GM19467 (cell line): ENCODE data around the gene UNG.
"Not testable (repeated sequence)": the region's sequence is repeated elsewhere in the genome, so short reads cannot be mapped to it uniquely, and the experiment has no call there.

ENCODE experiments used
- ATAC-seq: cut with Tn5 transposase; IDR thresholded peaks from one replicate; pipeline ENCODE4 v1.9.1; 2021; ENCODE audit warnings: mild to moderate bottlenecking, moderate library complexity; ENCODE audit not compliant: unreplicated experiment

The UNG gene

DNA sequence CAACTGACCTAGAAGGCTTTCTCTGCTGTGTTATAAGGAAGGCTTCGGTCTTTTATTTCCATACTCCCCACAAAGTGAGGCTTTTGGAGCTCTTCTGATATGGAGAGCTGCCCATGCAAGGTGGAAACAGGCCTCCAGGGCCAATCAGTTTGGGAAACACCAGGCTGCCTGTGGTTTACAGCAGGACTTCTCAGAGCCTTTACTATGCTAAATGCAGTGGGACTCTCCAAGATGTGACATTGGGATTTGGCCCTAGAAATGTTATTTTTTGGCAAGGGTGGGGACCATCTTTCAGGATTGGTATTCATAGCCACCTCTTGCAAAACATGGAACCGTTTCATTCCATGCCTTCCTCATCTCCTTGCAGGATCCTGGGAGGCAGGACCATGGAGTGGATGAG lies 22.7 kb downstream of the UNG start:
- no peak for ATAC-seq

DNA sequence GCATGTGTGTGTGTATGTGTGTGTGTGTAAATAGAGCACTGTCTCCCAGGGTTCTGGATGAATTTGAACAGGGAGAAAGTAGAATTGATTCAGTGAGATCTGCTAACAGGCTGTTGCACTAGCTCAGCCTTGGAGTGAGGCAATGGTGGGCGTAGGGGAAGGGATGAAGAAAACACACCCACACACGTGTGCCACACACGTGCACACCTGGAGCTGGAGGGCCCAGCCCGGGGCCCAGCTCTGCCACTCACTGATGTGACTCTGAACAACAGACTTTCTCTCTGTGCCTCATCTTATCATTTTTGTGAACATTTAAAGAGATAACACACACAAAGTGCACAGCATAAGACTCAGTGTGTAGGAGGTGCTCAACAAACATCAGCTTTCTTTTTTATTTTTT lies 23.2 kb downstream of the UNG start:
- no peak for ATAC-seq

DNA sequence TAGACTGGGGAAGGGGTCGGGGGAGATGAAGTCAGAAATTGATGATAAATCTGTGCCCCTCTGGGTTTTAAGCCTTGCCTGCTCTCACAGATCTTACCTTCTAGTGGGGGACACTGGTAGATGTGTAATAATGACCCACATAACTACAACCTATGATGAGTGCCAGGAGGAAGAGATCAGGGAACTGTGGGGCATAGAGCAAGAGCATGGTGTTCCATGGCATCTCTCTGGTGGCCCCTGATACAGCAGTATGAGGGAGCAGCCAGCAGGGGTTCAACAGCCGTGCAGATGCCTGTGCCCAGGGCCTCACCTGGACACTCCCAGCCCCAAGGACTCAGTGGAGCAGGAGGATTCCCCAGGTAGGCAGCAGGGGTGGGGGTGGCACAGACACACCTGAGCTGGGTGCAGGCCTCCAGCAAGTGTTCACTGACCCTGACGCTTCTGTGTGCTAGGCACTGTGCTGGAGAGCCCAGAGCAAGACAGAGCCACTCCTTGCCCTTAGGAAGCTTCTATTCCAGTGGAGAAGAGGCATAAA lies 24.0 kb downstream of the UNG start:
- no peak for ATAC-seq

DNA sequence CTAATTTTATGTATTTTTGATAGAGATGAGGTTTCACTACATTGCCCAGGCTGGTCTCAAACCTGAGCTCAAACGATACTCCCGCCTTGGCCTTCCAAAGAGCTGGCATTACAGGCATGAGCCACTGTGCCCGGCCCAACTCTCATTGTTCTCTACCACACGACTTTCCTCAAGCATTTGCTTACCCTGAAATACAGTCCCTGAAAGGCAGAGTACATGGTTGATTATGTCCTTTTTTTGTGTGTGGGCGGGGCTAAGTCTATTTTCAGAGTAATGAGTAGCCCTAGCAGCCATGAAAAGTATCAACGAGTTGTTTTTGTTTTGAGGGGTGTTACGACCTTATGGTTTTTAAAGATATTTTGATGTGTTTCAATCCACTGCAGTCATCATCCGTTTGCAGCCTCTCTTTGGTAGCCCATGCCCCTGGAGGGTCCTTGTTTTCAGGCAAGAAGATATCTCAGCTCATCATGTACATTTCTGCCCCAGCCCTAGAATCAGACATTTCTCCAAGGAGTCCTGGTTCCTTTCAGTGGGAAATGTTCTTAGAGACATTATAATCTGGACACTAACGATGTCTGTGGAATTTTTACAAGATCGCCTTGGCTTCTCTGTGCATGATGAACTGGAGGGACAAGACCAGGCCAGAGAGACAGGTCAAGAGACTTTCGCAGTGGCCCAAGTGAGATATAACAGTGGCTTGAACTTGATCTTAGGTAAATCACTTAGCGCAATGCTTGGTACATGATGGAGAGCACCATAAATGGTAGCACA lies 27.7 kb downstream of the UNG start:
- ATAC-seq: no peak

DNA sequence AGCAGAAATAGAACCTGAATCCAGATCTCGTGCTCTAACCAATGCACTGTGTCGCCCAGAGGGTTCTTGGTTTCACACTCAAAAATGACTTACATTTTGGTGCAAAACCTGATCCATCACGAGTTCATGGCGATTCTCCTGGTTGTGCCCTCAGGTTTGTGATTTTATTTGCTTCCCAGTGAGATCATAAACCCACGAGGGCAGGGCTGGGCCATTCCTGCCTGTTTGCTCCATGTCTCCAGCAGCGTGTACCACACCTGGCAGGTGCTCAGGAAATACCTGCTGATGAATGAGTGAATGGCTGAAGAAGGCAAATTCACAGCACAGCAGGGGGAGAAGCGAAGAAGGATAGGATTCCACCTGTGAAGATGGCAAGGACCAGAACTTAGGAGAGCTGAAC lies 28.4 kb downstream of the UNG start:
- no peak for ATAC-seq

DNA sequence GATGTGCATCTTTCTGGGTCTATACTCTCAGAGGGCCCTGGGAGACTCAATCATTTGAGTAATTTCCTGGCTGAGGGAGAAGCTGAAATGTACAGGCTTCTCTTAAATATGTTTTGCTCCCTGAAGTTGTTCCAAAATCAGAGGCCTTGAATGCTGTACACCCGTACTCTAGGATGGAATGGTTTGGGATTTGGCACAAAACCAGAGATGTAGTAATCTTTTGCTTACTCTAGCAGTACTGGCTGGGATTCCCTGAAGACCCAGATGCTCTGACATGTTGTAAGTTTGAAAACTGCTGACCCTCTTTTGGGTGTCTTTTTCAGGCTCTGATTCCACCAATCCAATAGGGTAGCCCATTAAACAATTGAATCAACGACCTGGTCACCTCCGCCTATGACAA lies 29.4 kb downstream of the UNG start:
- ATAC-seq: no peak

DNA sequence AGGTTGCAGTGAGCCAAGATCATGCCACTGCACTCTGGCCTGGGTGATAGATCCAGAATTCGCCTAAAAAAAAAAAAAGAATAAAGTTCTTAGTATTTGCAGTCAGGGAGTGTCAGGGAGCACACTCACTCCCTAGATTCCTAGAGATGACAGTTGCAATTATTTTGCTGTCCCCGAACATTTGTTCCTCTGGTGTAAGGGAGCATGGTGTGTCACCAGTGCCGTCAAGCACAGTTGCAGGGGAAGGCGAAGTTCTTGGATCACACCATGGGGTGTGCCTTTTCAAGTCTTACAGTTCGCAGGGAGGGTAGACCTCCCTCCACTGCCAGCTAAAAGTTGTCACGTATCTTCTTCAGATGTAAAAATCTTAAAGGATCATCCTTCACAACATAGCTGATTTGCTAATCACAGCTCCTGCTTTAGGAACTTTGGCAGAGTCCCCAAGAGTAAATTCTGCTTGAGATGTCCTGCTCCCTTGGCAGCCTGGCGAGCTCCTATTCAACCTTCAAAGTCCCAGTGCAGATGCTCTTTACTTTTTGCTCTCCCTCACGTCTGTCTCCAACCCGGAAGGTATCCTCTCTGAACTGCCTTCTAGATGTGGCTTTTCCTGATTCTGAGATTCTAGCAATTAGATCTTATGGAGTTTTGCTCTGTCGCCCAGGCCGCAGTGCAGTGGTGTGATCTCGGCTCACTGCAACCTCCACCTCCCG lies 30.3 kb downstream of the UNG start:
- no peak for ATAC-seq

DNA sequence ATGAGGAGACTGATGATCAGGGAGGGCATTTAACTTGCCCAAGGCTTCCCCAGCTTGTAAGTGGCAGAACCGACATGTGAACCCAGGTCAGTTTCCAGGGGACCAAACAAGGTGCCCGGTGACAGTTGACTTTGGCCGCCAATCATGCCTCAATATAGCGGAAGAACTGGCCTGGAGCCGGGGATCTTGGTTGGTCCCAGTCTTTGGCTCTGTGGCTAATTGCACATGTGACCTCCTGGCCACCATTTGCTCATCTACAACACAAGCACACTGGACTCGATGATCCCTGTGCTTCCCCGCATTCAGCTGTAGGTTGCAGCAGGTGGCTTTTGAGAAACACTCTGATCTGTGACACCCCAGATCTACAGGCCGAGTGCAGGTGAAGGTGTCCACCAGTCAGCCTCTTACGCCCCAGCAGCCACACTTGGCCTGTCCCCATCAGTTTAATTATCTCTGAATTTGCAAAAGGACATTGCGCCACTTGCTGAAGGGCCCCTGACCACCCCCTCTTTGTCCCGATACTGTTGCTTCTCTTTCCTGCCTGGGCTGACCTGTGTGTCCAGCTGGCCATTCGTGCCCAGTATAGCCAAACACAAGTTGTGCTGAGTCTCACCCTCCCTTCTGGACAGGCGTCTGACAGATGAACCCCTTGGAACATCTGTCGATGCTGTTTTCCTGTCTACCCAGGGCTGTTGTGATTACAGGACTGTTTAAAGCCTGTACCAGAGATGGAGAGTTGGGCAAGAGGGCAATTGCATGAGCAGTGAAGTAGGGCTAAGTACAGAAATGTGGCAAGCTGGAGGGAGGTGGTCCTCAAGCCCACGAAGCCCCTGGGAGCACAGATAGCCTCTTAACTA lies 33.1 kb downstream of the UNG start:
- no peak for ATAC-seq

DNA sequence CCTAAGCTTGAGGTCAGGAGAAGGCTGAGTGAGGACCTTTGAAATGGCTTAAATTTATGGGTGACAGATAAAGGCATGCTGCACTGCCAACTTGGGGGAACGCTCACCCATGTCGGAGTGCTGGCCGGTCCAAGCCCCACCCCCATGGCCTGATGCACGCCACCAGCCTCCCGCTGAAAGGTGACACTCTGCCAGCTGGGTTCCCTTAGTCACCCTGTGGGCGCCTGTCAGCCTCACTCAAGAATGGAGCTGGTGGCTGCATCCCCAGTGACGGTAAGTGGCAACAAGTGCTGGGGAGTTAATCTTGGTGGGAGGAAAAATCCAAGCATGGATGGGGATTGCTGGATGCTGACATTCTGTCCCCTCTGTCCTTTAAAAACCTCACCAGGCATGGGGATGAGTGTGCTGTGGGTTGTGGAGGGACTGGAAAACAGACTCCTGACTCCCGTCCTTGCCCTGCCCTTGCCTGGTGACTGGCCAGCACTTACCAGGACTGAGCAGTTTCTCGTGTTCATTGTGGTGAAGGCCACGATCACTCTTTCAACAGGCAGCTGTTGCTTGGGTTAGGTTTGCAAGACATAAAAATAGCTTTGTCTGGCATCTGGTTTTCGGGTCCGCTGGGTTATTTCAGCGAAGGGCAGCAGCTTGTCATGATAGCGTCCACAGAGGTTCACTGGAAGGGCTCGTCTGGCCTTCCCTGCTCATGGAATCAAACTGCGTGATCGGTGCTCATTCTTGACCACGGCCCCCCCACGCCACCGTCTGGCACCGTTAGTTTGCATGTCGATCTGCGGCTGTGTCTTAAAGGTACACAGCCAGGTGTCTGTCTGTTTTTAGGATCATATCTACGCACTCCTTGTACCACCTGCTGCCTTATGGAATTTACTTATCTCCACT lies 34.0 kb downstream of the UNG start:
- no peak for ATAC-seq

DNA sequence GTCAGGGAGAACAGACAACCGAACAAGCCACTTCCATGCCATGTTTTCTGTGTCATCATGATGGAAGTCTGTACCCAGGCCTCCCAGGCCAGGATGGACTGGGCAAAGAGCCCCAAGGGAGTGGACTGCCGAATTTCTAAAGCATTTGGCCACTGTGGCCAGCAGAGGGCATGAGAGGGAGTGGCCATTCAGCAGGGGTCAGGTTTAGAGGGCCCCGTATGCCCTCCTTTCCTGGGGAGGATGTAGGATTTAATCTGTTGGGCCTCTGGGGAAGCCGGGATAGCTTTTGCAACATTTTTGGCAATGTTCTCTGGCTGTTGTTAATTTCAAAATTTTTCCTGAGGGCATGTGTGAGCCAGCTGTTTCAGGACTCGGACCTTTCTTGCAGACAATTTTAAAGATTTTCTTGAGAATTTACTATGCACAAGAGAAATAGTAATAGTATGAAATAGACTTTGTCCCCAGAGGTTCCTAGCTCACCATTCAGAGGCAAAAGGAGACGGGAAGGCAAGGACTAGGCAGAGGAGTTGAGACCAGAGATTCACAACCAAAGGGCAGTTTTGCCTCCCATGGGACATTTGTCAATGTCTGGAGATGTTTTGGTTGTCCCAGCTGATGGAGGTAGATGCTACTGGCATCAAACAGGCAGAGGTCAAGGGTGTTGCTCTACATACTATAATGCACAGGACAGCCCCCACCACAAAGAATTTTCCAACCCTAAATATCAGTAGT lies 37.0 kb downstream of the UNG start:
- no peak for ATAC-seq

DNA sequence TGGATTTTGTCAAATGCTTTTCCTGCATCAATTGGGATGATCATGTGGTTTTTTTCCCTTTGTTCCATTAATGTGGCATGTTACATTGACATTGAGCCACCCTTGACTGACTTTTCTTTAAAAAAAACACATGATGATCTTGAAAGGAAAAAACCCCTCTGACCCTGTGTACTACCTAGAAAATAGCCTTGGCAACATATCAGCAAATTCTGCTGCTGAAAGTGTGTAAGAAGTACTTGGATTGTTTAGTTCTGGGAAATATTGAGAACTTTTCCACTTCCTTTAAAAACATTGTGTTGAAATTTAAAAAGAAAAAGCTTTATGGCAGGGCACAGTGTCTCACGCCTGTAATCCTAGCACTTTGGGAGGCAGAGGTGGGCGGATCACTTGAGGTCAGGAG lies 39.7 kb downstream of the UNG start:
- no peak for ATAC-seq

DNA sequence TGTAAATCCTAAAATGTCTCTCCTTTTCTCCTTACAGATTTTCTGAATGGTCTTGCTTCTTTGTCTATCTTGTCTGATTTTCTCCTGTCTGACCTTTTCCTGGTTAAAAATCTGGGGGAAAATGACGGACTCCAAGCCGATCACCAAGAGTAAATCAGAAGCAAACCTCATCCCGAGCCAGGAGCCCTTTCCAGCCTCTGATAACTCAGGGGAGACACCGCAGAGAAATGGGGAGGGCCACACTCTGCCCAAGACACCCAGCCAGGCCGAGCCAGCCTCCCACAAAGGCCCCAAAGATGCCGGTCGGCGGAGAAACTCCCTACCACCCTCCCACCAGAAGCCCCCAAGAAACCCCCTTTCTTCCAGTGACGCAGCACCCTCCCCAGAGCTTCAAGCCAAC lies 42.0 kb downstream of the UNG start:
- ATAC-seq: no peak

DNA sequence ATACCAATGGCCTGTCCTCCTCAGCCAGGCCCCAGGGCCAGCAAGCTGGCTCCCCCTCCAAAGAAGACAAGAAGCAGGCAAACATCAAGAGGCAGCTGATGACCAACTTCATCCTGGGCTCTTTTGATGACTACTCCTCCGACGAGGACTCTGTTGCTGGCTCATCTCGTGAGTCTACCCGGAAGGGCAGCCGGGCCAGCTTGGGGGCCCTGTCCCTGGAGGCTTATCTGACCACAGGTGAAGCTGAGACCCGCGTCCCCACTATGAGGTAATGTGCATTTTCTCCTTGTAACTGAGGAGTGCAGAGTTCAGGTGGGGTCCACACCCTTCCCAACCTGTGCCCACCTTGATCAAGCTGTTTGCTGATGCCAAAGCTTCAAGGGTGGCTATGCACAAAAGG lies 42.4 kb downstream of the UNG start:
- no peak for ATAC-seq

DNA sequence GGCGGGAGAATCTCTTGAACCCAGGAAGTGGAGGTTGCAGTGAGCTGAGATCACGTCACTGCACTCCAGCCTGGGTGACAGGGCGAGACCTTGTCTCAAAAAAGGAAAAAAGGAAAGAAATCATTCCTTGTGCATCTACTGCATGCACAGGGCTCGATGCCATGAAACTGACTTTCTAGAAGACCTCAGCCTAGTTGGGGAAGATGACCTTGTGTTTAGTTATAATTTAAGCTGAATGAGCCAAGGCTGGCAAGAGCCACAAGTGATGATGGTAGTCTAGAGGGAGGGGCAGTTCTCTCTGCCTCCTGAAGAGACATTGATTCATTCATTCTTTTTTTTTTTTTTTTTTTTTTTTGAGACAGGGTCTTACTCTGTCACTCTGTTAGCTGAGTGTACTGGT lies 43.2 kb downstream of the UNG start:
- no peak for ATAC-seq

DNA sequence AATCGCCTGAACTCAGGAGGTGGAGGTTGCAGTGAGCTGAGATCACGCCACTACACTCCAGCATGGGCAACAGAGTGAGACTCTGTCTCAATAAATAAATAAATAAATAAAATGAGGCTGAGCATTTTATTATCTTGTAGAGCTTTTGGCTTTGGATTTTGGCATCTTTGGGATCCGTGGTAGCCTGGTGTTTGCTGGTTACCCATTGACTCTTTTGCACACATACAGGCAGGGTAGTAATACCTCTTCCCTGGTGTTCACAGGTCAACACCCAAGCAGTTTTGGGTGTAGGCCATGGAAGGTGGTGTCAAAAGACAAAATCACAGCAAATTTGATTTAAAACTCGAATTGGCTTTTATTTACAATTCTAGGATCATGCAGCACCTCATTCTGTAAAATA lies 46.8 kb downstream of the UNG start:
- ATAC-seq: no peak

DNA sequence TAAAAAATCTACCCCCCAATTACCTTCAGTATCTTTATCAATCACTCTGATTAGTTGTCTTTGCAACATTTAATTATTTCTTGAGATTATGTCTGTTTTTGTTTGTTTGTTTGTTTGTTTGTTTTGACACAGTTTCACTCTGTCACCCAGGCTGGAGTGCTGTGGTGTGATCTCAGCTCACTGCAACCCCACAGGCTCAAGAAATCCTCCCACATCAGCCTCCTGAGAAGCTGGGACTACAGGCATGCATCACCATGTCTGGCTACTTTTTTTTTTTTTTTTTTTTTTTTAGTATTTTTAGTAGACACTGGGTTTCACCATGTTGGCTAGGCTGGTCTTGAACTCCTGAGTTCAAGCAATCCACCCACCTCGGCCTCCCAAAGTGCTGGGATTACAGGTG lies 49.7 kb downstream of the UNG start:
- not testable (repeated sequence) for ATAC-seq

DNA sequence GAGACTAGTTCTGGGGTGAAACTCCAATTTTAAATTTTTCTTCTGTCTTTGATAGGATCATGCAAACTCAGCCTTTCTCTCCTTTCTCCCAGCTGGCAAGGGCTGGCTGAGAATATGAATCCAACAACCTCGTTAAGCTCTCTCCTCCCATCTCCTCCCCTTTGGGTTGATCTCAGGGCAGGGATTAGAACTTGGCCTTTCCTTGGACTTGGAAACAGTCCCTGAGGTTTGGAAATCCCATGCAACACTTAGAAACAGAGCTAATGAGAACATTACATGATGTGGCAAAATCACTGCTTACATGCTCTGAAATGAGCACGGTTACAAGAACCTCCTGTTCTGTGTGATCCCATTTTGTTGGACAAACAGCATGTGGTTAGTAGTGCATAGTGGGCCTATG lies 50.6 kb downstream of the UNG start:
- ATAC-seq: no peak

DNA sequence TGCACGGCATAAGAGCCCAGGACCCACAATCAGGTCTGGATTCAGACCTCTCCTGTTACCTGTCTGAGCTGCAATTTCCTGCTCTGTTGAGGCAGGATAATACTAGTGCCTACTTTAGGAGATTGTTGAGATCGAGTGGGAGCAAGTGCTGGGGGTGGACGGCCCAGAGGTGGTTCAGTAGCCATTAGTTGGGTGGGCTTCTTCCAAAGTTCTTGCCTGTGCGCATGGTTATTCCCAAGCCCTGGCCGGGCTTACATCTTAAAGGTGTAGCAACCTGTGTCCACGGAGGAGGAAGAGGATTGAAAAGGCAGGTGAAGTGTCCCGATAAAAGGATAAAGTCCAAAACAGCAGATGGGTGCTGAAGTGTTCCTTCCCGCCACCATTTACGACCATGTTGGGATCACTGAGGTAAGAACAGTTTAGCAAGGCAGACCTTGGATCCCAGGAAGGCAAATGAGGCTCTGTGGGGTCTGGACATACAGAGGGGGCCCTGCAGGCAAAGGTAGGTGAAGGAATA lies 52.8 kb downstream of the UNG start:
- ATAC-seq: no peak

DNA sequence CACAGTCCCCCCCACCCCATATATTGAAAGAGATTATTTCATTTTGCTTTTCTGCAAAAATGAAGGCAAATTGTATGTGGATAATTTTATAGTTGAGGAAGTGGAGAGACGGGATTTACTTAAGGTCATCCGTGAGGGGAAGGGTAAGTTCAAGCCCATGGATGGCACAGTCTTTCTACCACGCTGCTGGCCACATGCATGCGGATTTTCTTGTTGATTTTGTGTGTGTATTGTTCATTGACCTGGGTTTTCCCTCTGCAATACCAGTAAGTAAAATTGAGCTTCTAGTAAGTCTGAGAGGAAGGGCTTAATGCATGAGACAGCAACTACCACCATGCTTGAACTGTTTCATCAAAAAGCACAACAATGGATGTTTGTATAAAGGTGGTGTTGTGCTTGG lies 54.1 kb downstream of the UNG start:
- ATAC-seq: no peak
